H1 (cell line): Measurements from ENCODE around the gene RIIAD1. TPM values are rescaled to one million over a fixed set of nuclear protein-coding genes. Genes with fewer than 3 reads are reported as not detected.

Experiments
- CTCF ChIA-PET: fragments of 300-600 bp; sonication (Branson Sonifier 250); formaldehyde crosslinking; loops from one replicate; lab custom pipeline; 2021; ENCODE audit not compliant: partially characterized antibody; lab: Charles Lee
- POLR2A ChIA-PET: fragments of 300-600 bp; sonication (Branson Sonifier 250); formaldehyde crosslinking; loops from one replicate; lab custom pipeline; 2021; ENCODE audit warnings: inconsistent platforms; ENCODE audit not compliant: partially characterized antibody; lab: Charles Lee
- DNase-seq, 2 experiments: peaks; one replicate each; pipeline versions ENCODE4 v3.0.0 to v3.0.0-alpha.2; 2010 to 2022; ENCODE audit warnings: low spot score in 2 of 2, low read depth in 1 of 2, mixed read lengths in 1 of 2
- FAIRE-seq: peaks from 2 replicates; lab custom pipeline; 2011; peaks lifted over from hg19 to GRCh38; lab: Jason Lieb, UNC
- H2AFZ ChIP-seq: 2 replicates; pipeline ENCODE4 v1.8.1; 2012; ENCODE audit warnings: low read length, inconsistent platforms
- H2AK5ac ChIP-seq: 2 replicates; pipeline ENCODE4 v1.6.1; 2013; ENCODE audit warnings: low read depth, low read length
- H2BK120ac ChIP-seq: replicated peaks from 2 replicates; pipeline ENCODE3; 2013; ENCODE audit warnings: low read depth, low read length, inconsistent platforms
- H2BK12ac ChIP-seq: 2 replicates; pipeline ENCODE4 v1.6.1; 2013; ENCODE audit warnings: low read depth, low read length
- H2BK15ac ChIP-seq: 2 replicates; pipeline ENCODE4 v1.6.1; 2013; ENCODE audit warnings: low read length
- H2BK20ac ChIP-seq: 2 replicates; pipeline ENCODE4 v1.6.1; 2013; ENCODE audit warnings: low read length
- H2BK5ac ChIP-seq: 2 replicates; pipeline ENCODE4 v1.6.1; 2013; ENCODE audit warnings: low read depth, low read length
- H3K14ac ChIP-seq: 2 replicates; pipeline ENCODE4 v1.6.1; 2013; ENCODE audit warnings: inconsistent platforms; ENCODE audit not compliant: insufficient read length
- H3K18ac ChIP-seq: 2 replicates; pipeline ENCODE4 v1.6.1; 2013; ENCODE audit warnings: low read length; ENCODE audit errors: extremely low read depth
- H3K23ac ChIP-seq: 2 replicates; pipeline ENCODE4 v1.6.1; 2013; ENCODE audit warnings: inconsistent platforms; ENCODE audit not compliant: insufficient read length
- H3K23me2 ChIP-seq: 2 replicates; pipeline ENCODE4 v1.6.1; 2013; ENCODE audit warnings: low read depth, low read length
- H3K27ac ChIP-seq: 2 replicates; pipeline ENCODE4 v1.6.1; 2011; ENCODE audit warnings: low read depth, low read length, inconsistent platforms
- H3K27me3 ChIP-seq, 4 experiments: replicated peaks in 1 of 4; 1 replicate in 1 of 4; 2 replicates in 3 of 4; pipeline versions ENCODE4 v1.6.1 to v1.8.1; 2011 to 2013; ENCODE audit warnings: low read length in 3 of 4, mild to moderate bottlenecking in 3 of 4, inconsistent platforms in 2 of 4, mixed read lengths in 2 of 4, moderate library complexity in 1 of 4; ENCODE audit not compliant: control insufficient read depth in 3 of 4, insufficient read depth in 3 of 4; ENCODE audit errors: extremely low read depth in 1 of 4
- H3K36me3 ChIP-seq, 4 experiments: 2 replicates each; pipeline versions ENCODE4 v1.6.1 to v1.8.1; 2011 to 2013; ENCODE audit warnings: mild to moderate bottlenecking in 4 of 4, low read length in 3 of 4, moderate library complexity in 2 of 4, control low read depth in 1 of 4, inconsistent platforms in 1 of 4; ENCODE audit not compliant: insufficient read depth in 4 of 4, control insufficient read depth in 2 of 4
- H3K4ac ChIP-seq: replicated peaks from 2 replicates; pipeline ENCODE3; 2013; ENCODE audit warnings: low read length, low read depth, mixed read lengths, inconsistent platforms; ENCODE audit not compliant: insufficient read length
- H3K4me1 ChIP-seq, 4 experiments: replicated peaks in 1 of 4; 1 replicate in 1 of 4; 2 replicates in 3 of 4; pipeline versions ENCODE4 v1.6.1 to v1.8.1; 2011 to 2013; ENCODE audit warnings: low read length in 3 of 4, inconsistent platforms in 2 of 4, mixed read lengths in 1 of 4; ENCODE audit not compliant: insufficient read depth in 4 of 4, control insufficient read depth in 3 of 4
- H3K4me2 ChIP-seq, 2 experiments: 2 replicates each; pipeline versions ENCODE4 v1.6.1 to v1.8.1; 2011 to 2013; ENCODE audit warnings: low read depth in 2 of 2, low read length in 2 of 2, control low read depth in 1 of 2, inconsistent platforms in 1 of 2, mild to moderate bottlenecking in 1 of 2; ENCODE audit not compliant: insufficient read depth in 1 of 2
- H3K4me3 ChIP-seq, 4 experiments: fragments of 200-600, 300-600 bp in 1 of 4; sonication (generic), shearing (Covaris generic), sonication (Bioruptor Twin) in 1 of 4; 2 replicates each; pipeline versions ENCODE4 v1.5.1 to v1.8.1; 2011 to 2016; ENCODE audit warnings: low read length in 4 of 4, low read depth in 3 of 4, control low read depth in 2 of 4, inconsistent platforms in 2 of 4, mild to moderate bottlenecking in 2 of 4, mixed read lengths in 1 of 4, moderate library complexity in 1 of 4; ENCODE audit not compliant: insufficient read depth in 2 of 4; ENCODE audit errors: extremely low read depth in 1 of 4
- H3K56ac ChIP-seq: replicated peaks from 2 replicates; pipeline ENCODE3; 2013; ENCODE audit warnings: low read depth, mild to moderate bottlenecking, mixed read lengths, low read length, inconsistent platforms; ENCODE audit not compliant: insufficient read length
- H3K79me1 ChIP-seq: 2 replicates; pipeline ENCODE4 v1.6.1; 2013; ENCODE audit warnings: low read depth, low read length, control low read depth
- H3K79me2 ChIP-seq, 2 experiments: 2 replicates each; pipeline versions ENCODE4 v1.6.1 to v1.8.1; 2012 to 2013; ENCODE audit warnings: low read length in 2 of 2, mild to moderate bottlenecking in 2 of 2, inconsistent platforms in 1 of 2; ENCODE audit not compliant: insufficient read depth in 2 of 2, control insufficient read depth in 1 of 2
- H3K9ac ChIP-seq, 4 experiments: replicated peaks in 1 of 4; 1 replicate in 1 of 4; 2 replicates in 3 of 4; pipeline versions ENCODE4 v1.6.1 to v1.8.1; 2011 to 2013; ENCODE audit warnings: low read depth in 3 of 4, low read length in 3 of 4, control low read depth in 2 of 4, mild to moderate bottlenecking in 2 of 4, moderate library complexity in 2 of 4, inconsistent platforms in 1 of 4; ENCODE audit errors: extremely low read depth in 1 of 4
- H3K9me3 ChIP-seq, 2 experiments: 2 replicates each; pipeline versions ENCODE4 v1.6.1 to v1.8.1; 2012 to 2013; ENCODE audit warnings: mild to moderate bottlenecking in 2 of 2, moderate library complexity in 2 of 2, control low read depth in 1 of 2, inconsistent platforms in 1 of 2, low read depth in 1 of 2, low read length in 1 of 2, mixed read lengths in 1 of 2; ENCODE audit not compliant: insufficient read depth in 2 of 2
- H4K20me1 ChIP-seq, 2 experiments: replicated peaks in 1 of 2; 2 replicates each; pipeline versions ENCODE3 to v1.8.1; 2011 to 2013; ENCODE audit warnings: inconsistent platforms in 2 of 2, low read length in 2 of 2, mild to moderate bottlenecking in 1 of 2; ENCODE audit not compliant: insufficient read depth in 2 of 2, control insufficient read depth in 1 of 2
- H4K5ac ChIP-seq: 2 replicates; pipeline ENCODE4 v1.6.1; 2013; ENCODE audit warnings: low read length, low read depth, mixed read lengths, inconsistent platforms; ENCODE audit not compliant: insufficient read length
- H4K8ac ChIP-seq: 2 replicates; pipeline ENCODE4 v1.8.0; 2013; ENCODE audit warnings: mild to moderate bottlenecking, moderate library complexity, low read length, inconsistent platforms; ENCODE audit not compliant: insufficient read depth; ENCODE audit errors: extremely low read depth
- H4K91ac ChIP-seq: replicated peaks from 2 replicates; pipeline ENCODE3; 2013; ENCODE audit warnings: low read length, mixed read lengths, inconsistent platforms; ENCODE audit not compliant: insufficient read length
- CEBPB ChIP-seq: IDR thresholded peaks from 2 replicates; pipeline ENCODE4 v1.6.1; 2012; ENCODE audit warnings: low read depth, low read length
- CREB1 ChIP-seq: IDR thresholded peaks from 2 replicates; pipeline ENCODE4 v1.6.1; 2012; ENCODE audit warnings: inconsistent platforms
- JUN ChIP-seq: IDR thresholded peaks from 2 replicates; pipeline ENCODE4 v1.6.1; 2011; ENCODE audit warnings: low read depth, mild to moderate bottlenecking, improper control_type of control experiment, low read length
- WGBS, 2 experiments: shearing (Covaris generic) in 1 of 2; methylation state at CpG; one replicate each; pipeline versions ENCODE4 v1.1.6 to v1.1.7; 2013 to 2015; ENCODE audit warnings: low lambda C conversion rate in 2 of 2, mixed read lengths in 2 of 2, inconsistent platforms in 1 of 2, low coverage in 1 of 2, missing lambda C conversion rate in 1 of 2; ENCODE audit not compliant: insufficient replicate concordance in 2 of 2, insufficient coverage in 1 of 2, insufficient read length in 1 of 2; ENCODE audit errors: extremely low coverage in 1 of 2, missing lambda C conversion rate in 1 of 2; 5-methylcytosine and 5-hydroxymethylcytosine counted together
- polyA plus RNA-seq, 7 experiments: library from polyadenylated mRNA; depleted of rRNA in 3 of 7; stranded (reverse) in 5 of 7; unstranded in 2 of 7; fragments of >200 nt in 5 of 7; fragments of 200-250 nt in 2 of 7; gene quantifications; 1 replicate in 5 of 7; 2 replicates in 1 of 7; 4 replicates in 1 of 7; pipeline versions ENCODE4 v1.2.1 to v1.2.3, GENCODE V29; 2011 to 2013; ENCODE audit warnings: missing spikeins in 2 of 7, mixed read lengths in 2 of 7
- total RNA-seq: library from RNA; stranded (reverse); fragmentation: NEBNext Ultra II Directional; extraction: Animal tissue kit (Norgen Biotek cat#: 25700); gene quantifications from 2 replicates; pipeline ENCODE4 v1.2.1, GENCODE V29; 2021

RIIAD1 gene
- total and polyA plus RNA-seq, 2 of the 8 experiments (the other 6 are each of a cell fraction or from before 2014, with no cell fraction given) = not detected

- POLR2A ChIA-PET = interaction anchor here (1.5 kb wide), 1 partner anchor 14 kb away, joined by 5 read pairs; no protein-coding TSS in a partner anchor
- FAIRE-seq = no peak
Observed at GRCh38 chr1:151773702-151774101, 52.4 kb downstream of the RIIAD1 start.

More at GRCh38 chr1:151773702-151774101, 52.4 kb downstream of the RIIAD1 start:
- Histone ChIP-seq H4K91ac (no peak overlapping the region), H3K56ac (no peak overlapping the region)
- TF ChIP-seq CREB1 (no peak), JUN (no peak), CEBPB (no peak)
- TF ChIP-seq, all 59 proteins: peak for 0
- Histone ChIP-seq H3K23ac (no peak overlapping the region), H3K9ac (no peak overlapping the region), H2BK5ac (no peak overlapping the region), H3K23me2 (no peaks in the 10 kb centered on the region), H2BK12ac (no peak overlapping the region), H2BK15ac (no peak overlapping the region), H2AFZ (no peak overlapping the region), H3K18ac (no peak overlapping the region), H3K4me3 (no peak overlapping the region), H4K20me1 (no peaks in the 10 kb centered on the region), H3K4me1 (no peaks in the 10 kb centered on the region), H3K36me3 (peaks cover 0 to 34% (median 11%) of the 10 kb centered on the region in 4 experiments; a peak in 5 of 8 replicates), H3K79me2 (no peaks in the 10 kb centered on the region), H3K4me2 (no peak overlapping the region), H2BK20ac (no peak overlapping the region), H4K8ac (no peak overlapping the region), H3K9me3 (peaks cover 0 to 5% of the 10 kb centered on the region in 2 experiments; a peak in 2 of 4 replicates), H3K14ac (no peak overlapping the region), H2AK5ac (no peak overlapping the region), H3K27me3 (peaks cover 0 to 1% (median 0%) of the 10 kb centered on the region in 4 experiments; a peak in 1 of 7 replicates), H3K79me1 (no peaks in the 10 kb centered on the region), H3K27ac (no peak overlapping the region), H3K4ac (no peak overlapping the region), H2BK120ac (no peak overlapping the region), H4K5ac (no peak overlapping the region)
- WGBS, 2 experiments = 79% methylated on average over 5 of the region's 5 CpGs; no CpG with 5 or more reads in 1 of the 2 experiments
- DNase-seq = no peak
- CTCF ChIA-PET = no interaction called here
